ENCODE data around the gene DTNA. TPM values are rescaled to one million over a fixed set of nuclear protein-coding genes. Genes with fewer than 3 reads are reported as not detected.
A peak's percentile ranks its signal among the peaks of the same experiment; 100 is the strongest.

Gene DTNA
- polyA plus RNA-seq, 3 donors, result 20.2 to 25.2 (median 20.5) TPM

DNA sequence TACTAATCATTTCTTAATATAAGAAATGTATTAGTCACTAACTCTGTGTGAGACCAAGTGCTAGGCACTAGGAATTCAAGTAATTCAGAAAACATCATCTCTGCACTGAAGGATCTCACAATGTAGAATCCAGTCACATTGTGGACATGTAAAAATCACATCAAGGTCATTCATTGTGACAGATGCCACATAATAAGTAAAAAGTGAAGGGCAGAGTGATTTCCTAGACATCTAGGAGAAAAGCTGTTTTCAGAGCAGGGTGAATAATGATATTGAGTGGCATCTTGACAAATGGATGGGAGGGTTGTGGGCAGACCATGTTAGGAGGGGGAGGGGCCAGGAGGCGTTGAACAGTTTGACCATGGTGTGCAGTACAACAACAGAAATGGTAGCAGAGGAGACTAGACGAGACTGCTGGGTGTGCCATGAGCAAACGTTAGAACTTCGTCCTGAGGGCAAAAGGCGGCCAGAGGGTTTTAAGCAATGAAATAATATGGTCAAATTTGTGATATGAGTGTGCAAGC lies 93.8 kb downstream of the DTNA start:
- DNase-seq (ENCODE audit: low read depth in 3 of 3, low spot score in 2 of 3), result no peak

DNA sequence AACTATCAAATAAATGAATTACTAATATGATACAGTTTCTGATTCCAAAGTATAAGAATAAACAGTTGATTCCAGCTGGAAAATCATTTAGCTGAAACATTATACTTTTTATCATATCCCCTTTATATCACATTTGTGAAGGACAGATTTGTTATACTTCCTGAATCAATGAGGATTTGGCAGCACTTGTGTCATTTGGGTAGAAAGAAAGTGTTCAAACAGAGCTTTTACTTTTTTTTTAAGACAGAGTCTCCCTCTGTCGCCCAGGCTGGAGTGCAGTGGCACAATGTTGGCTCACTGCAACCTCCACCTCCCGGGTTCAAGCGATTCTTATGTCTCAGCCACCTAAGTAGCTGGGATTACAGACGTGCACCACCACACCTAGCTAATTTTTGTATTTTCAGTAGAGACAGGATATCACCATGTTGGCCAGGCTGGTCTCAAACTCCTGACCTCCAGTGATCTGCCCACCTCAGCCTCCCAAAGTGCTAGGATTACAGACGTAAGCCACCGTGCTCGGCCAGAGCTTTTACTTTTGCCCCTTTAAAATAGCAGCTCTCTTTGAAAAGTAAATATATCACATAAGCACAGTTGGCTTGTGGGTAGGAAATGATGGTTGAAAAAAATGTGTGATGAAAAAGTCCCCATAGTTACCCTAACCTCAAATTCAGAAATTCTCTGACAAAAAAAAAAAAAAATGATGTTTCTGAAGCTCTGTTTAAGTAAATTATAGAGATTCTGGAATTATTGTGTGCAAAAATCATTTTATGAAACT lies 95.2 kb downstream of the DTNA start:
- no peak for DNase-seq (ENCODE audit: low read depth in 3 of 3, low spot score in 2 of 3)

DNA sequence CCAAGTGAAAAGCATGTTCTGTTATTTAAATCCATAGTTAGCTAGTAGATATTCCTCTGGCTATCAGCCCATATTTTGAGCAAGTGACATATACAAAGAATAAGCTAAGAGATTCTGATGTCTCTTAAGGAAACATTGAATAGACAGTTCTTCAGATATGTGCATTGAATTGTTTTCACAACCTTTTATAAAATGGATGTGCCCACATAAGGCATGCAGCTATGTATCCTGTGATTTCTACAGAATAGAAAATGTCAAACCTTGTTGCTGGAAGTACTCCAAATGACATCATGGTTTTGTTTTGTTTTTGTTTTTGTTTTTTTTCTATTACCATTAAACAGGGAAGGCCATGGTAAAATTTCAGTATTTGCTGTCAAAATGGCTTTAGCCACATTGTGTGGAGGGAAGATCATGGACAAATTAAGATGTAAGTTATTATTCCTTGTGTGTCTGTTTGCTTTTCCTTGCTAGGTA lies 95.8 kb downstream of the DTNA start:
- no peak for DNase-seq (ENCODE audit: low read depth in 3 of 3, low spot score in 2 of 3)

DNA sequence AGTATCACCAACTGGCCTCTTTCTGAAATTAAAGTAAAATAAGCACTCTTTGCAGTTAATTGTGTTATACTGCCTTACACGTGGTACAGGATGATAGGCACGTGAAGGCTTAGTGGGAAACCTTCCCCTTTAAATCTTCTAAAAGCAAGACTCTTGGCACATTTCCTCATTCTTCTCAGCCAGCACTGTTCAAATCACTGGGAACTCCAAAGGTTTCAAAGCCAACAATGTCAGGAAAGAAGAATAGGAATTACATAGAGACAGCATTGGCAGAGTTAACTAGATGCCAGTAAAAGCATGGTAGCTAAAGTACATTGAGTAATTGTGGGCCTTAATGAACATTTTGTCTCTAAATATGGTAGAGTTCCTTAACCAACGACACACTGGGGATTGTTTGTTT lies 96.4 kb downstream of the DTNA start:
- DNase-seq (ENCODE audit: low read depth in 3 of 3, low spot score in 2 of 3), result no peak

DNA sequence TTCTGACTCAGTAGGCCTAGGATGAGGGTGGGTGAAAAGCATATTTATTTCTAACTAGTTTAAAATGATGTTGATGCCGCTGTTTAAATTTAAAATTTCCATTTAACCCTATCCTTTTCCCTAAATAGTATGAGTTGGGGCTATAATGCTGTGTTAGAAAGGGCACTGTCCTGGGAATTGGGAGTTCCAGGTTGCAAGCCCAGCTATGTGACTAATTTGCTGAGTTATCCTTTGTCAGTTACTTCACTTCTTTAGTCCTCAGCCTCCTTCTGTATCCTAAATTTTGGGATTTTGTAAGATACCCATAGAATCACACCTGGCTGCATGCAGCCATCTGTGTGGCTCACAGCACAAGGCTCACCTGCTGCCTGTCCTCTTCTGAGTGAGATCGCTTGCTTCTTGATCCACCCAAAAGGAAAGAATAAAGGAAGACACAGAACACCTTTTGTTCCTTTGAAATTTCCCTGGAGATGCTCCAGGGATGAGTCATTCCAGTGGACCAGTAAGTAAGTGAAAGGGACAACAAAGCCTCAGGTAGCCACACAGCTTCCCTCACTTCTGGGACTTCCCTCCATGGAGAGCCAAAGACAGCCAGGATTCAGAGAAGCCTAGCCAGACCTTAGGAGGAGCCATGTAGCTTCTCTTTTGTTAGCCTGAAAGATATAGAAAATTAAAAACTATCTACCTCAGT lies 97.2 kb downstream of the DTNA start:
- DNase-seq (ENCODE audit: low read depth in 3 of 3, low spot score in 2 of 3), result no peak

DNA sequence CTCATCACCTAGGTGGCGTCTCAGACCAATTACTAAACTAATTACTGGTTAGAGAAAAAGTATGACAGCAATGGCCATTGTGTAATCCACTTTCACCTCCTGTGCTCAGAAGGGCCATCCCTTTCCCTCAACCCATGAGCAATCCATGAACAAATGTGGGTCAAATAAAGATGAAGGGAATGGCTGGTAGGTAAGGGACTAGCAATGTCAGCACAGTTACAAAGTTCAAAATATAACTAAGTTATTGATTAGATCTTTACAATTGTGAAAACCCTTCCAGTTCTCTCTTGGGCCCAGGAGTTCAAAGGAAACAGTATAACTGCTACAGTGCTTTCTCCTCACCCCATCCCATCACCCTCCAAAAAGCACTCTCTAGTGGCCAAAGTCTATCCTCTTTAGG lies 98.3 kb downstream of the DTNA start:
- no peak for DNase-seq (ENCODE audit: low read depth in 3 of 3, low spot score in 2 of 3)

DNA sequence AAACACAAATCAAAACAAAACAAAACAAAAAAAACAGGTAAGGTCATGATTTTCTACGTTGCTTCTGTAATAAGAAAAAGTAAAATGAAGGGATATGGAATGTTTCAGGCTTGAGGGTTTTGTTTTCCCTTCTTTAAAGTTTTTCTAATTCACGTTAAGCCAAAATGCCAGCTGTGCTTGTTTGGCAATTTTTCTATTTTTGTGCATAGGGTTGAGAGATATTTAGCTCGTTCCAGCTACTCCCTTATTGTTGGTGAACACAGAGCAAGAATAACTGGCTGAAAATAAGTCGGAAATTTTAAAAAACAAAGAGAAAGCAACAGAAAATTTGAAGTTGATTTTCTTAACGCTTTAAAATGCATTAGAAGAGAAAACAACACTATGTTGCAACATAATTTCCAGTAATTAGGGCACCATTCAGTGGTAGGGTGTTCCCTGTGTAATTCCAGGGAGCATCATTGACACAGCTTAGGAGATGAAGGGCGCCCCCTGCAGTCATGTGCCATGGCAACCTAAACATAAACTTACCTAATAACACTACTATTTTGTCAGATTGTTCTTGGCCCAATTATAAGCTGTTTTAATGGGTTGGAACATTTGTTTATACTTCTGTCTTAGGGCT lies 99.5 kb downstream of the DTNA start:
- no peak for DNase-seq (ENCODE audit: low read depth in 3 of 3, low spot score in 2 of 3)

DNA sequence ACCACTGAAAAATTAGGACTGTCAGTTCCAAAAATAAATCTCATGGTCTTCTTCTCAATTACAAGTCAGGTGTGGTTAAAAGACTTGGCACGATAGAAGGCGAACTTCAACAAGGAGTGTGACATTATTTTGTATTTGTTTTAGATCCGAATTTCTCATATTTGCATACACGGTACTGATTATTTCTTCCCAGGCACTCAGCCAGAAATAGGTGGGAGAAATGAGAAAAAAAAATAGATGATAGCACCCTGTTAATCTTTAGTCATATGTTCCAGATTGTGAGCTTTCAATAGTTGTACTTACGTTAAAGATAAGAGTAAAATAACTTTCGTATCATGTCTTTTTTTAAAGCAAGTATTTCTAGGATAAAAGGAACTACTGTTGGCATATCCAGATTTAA lies 106.1 kb downstream of the DTNA start:
- no peak for DNase-seq (ENCODE audit: low read depth in 3 of 3, low spot score in 2 of 3)

DNA sequence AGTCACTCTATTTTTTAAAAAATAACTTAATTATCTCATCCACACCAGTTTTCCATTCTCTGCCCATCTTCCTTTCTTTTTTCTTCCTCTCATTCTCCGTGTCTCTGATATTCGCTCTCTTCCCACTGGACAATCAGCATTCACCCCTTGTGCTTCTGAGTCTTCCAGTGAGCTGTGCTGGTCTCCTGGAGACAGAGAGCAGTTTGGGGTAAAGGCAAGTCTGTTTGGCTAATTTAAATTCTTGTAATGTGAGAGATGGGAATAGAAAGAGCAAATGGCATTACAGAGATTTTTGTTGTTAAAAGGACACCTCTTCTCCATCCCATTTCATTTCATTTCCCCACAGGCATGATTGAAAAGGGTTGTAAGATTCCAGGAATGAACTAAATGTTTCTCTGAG lies 107.5 kb downstream of the DTNA start:
- DNase-seq (ENCODE audit: low read depth in 3 of 3, low spot score in 2 of 3), result no peak

DNA sequence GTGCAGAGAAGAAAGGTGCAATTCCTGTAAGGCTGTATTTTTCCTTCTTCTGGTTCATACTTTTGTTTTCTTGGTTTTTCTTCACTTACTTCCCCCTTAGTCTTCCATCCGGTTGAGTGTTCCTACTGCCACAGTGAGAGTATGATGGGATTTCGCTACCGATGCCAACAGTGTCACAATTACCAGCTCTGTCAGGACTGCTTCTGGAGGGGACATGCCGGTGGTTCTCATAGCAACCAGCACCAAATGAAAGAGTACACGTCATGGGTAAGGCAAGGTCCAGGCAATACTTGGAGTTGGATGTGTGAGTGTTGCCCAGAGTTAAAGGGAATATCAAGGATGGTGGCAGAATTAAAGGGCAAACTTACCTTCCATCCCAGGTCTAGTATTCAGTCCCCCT lies 108.0 kb downstream of the DTNA start:
- DNase-seq (ENCODE audit: low read depth in 3 of 3, low spot score in 2 of 3), result no peak

DNA sequence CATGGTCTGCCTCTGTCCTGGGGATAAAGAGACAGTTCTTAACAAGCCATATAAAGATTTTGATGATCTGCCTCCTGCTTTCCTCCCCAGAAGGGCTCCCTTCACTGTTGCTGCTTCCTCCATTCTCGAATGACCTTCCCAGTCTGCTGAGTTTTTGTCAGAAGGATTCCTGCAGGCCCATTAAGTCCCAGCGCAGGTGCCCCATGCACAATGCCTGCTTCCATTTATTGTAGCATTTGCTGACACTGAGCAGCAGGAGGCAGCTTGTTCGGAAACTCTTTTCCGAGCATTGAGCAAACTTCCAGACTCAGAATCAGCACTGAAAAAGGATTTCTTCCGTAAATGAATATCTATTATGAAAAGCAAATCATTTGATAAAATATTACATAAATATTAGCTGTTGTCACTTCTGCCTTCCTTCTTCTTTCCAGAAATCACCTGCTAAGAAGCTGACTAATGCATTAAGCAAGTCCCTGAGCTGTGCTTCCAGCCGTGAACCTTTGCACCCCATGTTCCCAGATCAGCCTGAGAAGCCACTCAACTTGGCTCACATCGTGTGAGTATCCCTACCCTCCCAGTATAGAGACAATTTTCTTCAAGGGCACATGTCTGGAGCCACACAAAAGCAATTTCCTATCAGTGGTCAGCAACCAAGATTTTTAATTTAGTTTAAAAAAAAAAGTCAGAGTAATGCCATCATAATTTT lies 110.4 kb downstream of the DTNA start:
- DNase-seq (ENCODE audit: low read depth in 3 of 3, low spot score in 2 of 3), result no peak

DNA sequence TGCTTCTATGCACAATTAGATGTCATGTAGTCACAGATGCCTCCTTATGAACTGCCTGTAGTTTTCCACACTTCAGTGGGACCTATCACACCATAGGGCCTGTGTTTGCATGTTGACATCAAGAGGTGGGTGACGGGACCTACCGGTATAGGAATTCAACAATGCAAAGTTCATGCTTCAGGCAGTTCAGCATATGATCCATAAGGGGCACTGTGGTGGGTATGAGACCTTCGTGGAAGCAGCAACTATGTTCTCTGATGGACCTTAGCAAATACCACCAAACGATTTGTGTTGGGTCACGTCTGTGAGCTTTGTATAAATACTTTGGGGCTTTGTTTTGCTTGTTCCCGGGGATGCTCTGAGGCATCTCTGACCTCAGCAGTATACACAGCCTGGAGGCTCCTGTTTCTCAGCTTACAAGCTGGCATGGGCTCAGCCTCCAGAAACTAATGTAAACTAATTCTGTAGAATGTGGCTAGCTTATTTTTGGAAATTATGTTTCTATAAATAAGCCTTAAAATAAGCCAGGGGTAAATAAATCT lies 111.6 kb downstream of the DTNA start:
- no peak for DNase-seq (ENCODE audit: low read depth in 3 of 3, low spot score in 2 of 3)

DNA sequence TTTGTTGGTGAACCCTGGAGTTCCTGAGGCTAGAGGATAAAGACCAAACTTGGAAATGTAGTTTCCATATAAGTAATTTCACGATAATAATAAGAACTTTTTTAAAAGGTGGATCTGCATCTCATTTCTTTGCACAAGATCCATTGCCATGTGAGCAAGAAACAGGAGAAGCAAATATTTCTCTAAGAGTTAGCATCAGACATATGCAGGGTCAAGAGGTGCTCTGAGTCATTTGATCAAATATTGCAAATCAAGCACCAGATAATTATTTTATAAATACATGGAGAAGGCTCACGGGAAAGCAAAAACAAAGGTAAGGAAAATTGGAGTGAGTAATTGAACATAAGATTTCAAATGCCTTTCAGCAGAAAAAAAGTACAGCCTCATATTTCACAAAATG lies 118.0 kb downstream of the DTNA start:
- no peak for DNase-seq (ENCODE audit: low read depth in 3 of 3, low spot score in 2 of 3)

DNA sequence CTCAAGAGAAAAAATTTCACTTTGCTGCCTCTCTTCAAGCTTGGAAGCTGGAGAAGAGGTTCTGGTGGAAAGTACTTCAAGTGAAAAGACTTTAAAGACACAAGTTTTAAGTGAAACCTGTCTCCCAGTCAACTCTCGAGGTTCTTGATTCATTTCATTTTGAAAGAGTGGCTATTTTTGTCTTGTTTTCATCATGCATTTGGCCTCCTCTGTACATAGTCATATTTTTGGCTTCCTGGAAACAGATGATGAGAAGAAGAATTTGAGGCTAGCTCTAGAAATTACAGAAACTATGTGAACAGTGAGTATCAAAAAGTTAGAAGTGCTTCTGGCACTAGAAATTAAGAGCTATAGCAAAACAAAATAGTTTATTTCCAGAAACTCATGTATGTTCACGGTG lies 124.8 kb downstream of the DTNA start:
- no peak for DNase-seq (ENCODE audit: low read depth in 3 of 3, low spot score in 2 of 3)

DNA sequence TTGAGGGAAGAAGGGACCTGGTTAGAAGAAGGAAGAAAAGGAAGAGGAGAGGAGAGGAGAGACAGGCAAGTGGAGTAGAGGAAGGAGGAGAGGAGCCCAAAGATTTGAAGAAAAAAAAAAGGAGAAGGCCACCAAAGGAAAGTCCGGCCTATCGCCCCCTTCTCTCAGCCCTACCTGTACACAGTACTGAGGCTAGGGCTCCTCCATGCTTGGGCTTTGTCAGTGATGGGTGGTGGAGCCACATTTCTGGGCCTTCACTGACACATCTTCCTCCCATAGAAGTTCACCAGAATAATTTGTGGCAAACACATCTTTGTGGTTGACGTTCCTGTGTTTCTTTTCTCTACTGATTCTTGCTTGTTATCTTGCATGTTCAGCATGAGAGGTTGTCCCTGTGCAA lies 125.4 kb downstream of the DTNA start:
- DNase-seq (ENCODE audit: low read depth in 3 of 3, low spot score in 2 of 3), result no peak

DNA sequence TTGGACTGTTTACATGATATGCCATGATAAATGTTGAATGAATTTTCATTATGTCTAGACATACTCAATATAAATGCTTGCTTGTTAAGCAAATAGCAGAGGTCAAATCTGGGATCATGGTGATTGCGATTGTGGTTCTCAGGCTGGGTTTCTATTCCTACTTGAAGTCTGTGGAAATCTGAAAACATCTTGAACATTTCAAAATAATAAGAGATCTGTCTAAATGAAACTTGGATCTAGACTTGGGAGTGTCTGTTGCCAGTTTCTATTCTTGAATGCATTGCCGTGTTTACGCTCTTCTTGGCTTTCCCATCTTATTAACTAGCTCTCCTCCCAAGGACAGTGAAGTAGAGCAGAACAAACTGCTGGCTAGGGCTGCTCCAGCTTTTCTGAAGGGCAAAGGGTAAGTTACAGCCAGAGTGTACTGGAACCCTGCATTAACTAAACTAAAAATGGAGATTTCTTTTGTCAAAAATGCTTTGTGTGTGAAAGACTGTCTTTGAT lies 127.7 kb downstream of the DTNA start:
- peak in 1 of 3 donors; percentile 8 for DNase-seq (ENCODE audit: low read depth in 3 of 3, low spot score in 2 of 3)

DNA sequence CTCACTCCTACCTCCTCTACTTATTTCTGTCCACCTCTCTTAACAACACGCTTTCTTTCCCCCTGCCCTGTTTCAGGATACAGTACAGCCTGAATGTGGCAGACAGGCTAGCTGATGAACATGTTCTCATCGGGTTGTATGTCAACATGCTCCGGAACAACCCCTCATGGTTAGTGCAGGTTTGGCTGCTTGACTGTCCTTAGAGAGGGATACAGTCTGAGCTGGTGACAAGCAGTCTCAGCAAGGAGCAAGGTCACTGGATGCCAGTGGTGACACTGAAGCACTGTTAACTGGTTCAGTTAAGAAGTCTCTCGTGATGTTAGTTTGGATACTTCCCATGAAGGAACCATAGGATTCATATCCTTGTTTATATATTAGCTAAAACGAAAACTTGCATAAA lies 128.6 kb downstream of the DTNA start:
- DNase-seq (ENCODE audit: low read depth in 3 of 3, low spot score in 2 of 3), result no peak

DNA sequence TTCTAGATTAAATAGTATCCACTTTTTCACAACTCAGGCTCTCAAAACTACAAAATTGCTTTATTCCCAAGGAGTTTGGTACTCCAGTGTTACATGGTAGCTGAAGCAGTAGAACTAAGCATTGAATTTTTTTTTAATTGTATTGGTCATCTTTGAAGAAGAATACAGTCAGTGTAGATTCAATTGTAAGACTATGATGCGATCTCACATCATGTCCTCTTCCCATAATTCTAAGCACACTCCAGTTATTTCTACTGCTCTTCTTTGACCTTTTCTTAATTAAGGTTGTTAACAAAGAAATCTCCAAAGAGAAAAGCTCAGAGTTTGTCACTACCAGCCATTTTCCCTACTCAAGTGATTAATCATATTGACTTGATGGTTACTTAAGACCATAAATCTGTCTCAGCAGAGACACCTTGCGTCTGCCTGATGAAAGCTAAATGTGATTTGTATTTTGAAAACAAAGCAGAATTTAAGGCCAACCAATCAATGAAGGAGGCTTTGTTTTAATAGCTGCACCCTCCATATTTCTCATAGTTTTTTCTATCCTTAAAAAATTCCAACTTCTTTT lies 130.2 kb downstream of the DTNA start:
- DNase-seq (ENCODE audit: low read depth in 3 of 3, low spot score in 2 of 3), result no peak

DNA sequence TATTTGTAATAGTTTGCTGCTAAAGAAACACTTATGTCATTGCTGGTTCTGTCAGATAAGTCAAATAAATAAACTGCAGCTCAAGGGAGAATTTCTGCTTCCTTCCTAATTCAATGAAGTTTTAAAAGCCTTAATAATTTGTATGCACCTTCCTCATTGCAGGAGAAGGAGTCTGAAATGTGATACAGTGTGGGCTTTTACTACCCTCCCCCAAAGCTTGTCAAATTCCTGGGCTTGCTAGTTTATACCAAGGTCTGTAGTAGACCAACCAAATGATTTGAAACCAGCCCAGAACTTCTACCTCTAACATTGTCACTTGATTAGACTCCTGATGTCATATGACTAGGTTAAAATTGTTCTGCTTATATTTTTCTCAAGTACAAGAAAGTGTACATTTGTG lies 131.8 kb downstream of the DTNA start:
- DNase-seq (ENCODE audit: low read depth in 3 of 3, low spot score in 2 of 3), result no peak

DNA sequence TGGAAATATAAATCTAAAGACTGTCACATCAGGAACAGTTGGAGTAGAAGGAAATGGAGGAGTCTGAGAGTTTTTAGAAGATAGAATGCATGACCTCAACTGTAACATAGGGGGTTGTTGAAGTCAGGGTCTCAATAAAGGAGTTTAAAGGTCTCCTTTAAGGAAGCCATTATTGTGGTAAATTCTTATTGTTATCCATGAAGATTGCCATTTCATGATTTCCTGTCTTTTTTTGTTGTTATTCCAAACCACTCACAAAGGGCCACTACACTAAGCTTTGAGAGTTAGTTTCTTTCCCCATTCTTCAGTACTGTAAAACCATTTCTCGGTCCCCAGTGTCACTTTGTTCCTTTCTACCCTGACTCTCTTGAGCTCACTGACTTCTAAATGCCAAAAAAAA lies 134.0 kb downstream of the DTNA start:
- DNase-seq (ENCODE audit: low read depth in 3 of 3, low spot score in 2 of 3), result no peak
